SHP77 treated with DMSO at 0.1 percent for 48 hours (cell line): ENCODE measurements around the gene ATAT1.

Experiments
- DNase-seq: peaks from one replicate; lab custom pipeline; 2025; lab: John Stamatoyannopoulos, UW

Gene ATAT1

DNA sequence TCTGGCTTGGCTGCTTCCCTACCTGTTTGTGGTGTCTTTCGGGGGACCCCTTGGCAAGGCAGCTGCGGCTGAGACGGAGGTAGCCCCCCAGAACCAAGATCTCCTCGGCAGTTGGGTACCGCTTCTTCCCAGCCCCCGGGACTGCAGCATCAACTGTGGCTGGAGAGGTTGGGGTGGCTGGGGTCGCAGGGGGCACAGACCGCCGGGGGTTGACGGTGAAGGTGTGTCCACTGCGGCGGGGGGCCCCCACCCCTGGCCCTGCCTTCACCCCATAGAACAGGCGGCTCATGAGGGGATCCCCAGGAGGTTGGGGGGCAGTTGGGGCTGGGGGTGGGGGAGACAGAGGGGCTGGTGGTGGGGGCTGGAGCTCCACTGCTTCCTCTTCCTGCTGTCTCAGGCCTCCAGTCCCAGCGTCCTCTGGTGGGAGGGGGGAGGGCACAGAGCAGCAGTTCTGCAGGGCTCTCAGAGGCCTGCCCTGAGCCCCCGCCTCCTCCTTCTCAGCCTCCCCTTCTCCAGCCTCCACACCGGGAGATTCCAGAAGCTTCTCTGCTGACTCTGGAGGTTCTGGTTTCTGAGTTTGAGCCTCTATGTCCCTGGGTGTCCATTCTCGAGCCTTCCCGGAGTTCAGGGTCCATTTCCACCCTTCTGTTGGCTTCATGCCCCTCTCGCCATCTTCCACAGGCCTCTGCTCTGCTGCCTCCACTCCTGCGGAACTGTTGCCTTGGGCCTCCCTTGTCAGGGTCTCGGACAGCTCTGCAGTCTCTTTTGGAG, 57.9 kb downstream of the ATAT1 start:
- no peak for DNase-seq

DNA sequence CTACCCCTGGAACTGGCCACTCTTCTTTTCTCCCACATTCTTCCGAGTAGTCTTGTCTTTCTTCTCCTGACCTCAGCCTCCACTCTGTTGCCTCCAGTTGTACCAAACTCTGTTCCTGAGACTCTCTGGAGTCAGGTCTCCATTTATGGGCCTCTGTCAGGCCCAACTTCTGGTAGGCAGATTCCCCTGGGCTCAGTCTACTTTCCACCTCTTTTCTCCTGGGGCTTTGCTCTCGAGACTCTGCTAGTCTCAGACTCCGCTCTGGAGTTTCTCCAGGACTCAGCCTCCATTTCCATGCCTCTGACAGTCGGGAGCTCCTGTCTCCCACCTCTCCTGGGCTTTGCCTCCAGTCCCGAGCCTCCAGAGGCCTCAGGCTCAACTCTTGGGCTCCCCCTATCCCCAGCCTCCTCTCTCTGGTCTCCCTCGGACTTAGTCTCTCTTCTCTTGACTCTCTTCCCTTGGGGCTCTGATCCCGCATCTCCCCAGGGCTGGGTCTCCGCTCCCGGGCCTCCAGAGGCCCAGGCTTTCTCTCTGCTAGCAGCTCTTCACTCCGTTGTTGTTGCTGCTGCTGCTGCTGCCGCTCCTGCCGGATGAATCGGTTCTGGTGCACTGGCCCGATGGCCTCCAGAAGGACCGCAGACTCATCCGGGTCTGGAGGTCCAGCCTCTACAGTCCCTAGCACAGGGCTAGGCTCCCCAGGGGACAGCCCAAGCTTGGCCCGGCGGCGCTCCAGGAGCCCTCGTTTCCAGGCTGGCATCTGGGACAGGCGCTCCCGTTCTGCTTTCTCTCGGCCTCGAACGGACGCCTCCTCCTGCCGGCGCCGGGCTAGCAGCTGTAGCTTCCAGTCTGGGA, 58.7 kb downstream of the ATAT1 start:
- no peak for DNase-seq

GRCh38 chr6:30686009-30686907, 59.6 kb downstream of the ATAT1 start, which contains the start of gene PPP1R18:
PPP1R18 (minus strand) TSS chr6:30686645; CDS start chr6:30686018, 627 bp downstream.
- DNase-seq, result no peak

GRCh38 chr6:30686908-30687658, 60.4 kb downstream of the ATAT1 start:
- DNase-seq, result peak; percentile 34

DNA sequence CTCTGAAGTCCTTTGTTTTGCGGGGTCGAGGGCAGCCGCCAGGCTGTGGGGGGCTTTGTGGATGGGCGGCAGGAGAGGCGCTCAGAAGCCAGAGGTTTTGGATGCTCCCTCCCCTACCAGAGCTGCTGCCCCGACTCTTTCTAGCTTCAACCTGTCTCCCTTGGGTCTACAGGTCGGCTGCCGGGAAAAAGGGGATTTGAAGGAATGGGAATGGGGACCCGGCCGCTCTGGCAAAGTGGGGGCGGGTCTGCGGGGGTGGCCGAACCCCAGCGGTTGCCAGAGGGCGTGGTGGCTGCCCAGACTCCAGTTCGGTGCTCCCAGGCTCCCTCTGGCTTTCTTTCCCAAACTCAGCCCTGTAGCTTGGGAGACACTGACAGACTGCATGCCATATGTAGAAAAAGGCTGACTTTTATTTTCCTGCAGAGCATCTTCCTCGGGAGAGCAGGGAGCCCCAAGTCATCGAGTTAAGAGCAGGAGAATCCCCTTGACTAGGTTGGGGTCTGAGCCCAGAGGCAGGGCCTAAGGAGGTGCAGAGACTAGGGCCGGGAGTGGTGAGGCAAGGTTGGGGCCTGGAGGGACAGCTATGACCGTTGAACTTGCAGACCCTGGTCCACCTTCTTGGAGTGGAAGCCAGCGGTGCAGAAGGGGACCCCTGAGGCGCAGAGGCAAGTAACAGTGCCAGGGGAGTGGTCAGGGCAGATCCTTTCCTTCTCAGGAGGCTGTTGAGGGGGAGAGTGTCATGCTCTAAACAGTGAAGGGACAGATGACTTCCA, 61.2 kb downstream of the ATAT1 start:
- DNase-seq, result no peak

GRCh38 chr6:30688569-30688968, 61.9 kb downstream of the ATAT1 start:
- no peak for DNase-seq

GRCh38 chr6:30689022-30689865, 62.6 kb downstream of the ATAT1 start:
- DNase-seq, result no peak

- DNase-seq, result no peak
These were observed 63.3 kb downstream of the ATAT1 start for GRCh38 chr6:30689985-30690384.

DNA sequence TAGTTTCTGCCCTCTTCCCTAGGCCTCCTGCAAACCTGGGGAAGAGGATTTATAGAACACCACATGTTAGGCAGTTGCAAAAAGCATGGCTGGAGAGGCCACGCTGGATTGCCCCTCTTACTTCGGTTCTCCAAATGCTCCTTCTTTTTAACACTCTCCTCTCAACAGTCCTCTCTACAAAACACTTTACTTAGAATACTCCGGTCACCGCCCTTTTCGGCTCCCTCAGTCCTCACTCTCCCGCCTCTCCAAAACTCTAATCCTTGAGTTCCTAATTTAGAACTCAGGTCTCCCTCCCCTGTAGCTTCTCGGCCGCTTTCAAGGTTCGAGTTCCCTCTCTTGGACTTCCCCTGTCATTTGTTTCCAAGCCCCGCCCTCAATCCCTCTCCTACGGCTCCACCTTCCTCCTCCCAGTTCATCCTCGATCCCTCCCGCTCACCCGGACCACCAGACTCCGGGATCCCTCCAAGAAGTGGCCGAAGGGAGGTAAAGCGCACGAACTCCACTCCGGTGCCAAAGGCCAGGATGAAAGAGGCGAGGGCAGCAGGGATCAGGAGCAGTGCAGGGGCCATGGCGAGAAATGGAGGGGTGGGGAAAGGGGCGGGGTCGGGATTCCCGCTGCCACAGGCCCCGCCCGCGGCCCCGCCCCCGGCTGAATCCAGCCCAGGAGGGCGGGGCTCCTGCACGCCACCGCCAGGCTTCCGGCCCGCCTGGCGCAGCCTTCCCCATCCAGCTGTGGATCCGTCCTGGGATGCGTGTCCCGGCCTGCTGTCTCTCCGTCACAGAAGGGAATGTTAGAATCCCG, 63.9 kb downstream of the ATAT1 start, which contains the start of gene NRM:
Gene NRM, minus strand, starts transcription at position 582 of the 805 bp plus-strand sequence. Its CDS starts 10 bp downstream, at position 572.
- DNase-seq, result peak; percentile 88

DNA sequence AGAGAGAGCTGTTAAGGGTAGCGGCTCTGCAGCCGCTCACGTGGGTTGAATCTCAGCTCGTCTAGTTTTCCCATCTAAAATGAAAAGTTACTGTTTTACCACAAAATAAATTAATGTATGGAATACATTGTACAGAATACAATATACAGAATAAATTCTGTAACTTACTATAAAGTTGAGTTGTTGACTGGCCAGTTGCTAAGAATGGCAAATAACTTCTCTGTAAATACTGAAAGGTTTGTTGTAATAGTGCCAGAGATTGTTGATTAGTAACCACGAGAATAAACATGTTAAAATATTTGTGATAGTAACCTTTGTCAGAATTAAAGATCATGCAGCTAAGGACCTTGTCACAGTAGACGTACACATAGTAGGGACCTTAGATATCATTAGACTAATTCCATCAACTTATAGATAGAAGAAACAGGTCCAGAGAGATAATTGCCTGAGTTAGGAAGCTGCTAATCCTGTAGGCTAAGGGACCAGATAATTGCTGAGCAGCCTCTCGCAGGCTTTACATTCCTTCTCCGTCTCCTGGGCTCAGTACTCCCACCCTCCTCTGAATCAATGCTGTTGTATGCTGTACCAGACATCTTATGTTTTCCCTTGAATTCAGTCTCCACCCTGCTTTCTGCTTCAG, 64.7 kb downstream of the ATAT1 start:
- no peak for DNase-seq
